PC-3 (cell line): ENCODE data around the gene MBTD1. TPM values are rescaled to one million over a fixed set of nuclear protein-coding genes. Genes with fewer than 3 reads are reported as not detected.

ENCODE experiments used
- ATAC-seq: fragments of 200-7000 bp; cut with Tn5 transposase; 2 replicates; pipeline ENCODE4 v1.9.1; 2020; ENCODE audit warnings: mild to moderate bottlenecking, moderate library complexity
- BruUV-seq: library from RNA; stranded (reverse); fragments of 400-500 nt; replicated peaks from 2 replicates; lab custom pipeline; 2021; lab: Mats Ljungman, UMichigan
- CTCF ChIA-PET: fragments of 300-600 bp; sonication (Branson Sonifier 250); formaldehyde crosslinking; loops from one replicate; lab custom pipeline; 2022; ENCODE audit warnings: antibody characterized with exemption; lab: Charles Lee
- POLR2A ChIA-PET: fragments of 300-600 bp; sonication (Branson Sonifier 250); formaldehyde crosslinking; loops from one replicate; lab custom pipeline; 2022; ENCODE audit warnings: antibody characterized with exemption; ENCODE audit not compliant: unreplicated experiment; lab: Charles Lee
- DNase-seq: peaks from one replicate; pipeline ENCODE4 v3.0.0-alpha.2; 2015
- H2AFZ ChIP-seq: fragments of 300-600 bp; sonication (generic); 2 replicates; pipeline ENCODE4 v1.6.0; 2016; ENCODE audit warnings: antibody characterized with exemption, low read length
- H3F3A ChIP-seq: fragments of 300-600 bp; sonication (generic); one replicate; pipeline ENCODE4 v1.6.0; 2017; ENCODE audit warnings: antibody characterized with exemption, low read length, control low read depth, mild to moderate bottlenecking; ENCODE audit not compliant: unreplicated experiment
- H3K27ac ChIP-seq: fragments of 300-600 bp; sonication (generic); 2 replicates; pipeline ENCODE4 v1.5.1; 2016; ENCODE audit warnings: mild to moderate bottlenecking, low read length
- H3K27me3 ChIP-seq: fragments of 300-600 bp; sonication (generic); 2 replicates; pipeline ENCODE4 v1.6.1; 2016; ENCODE audit warnings: low read length, mixed read lengths
- H3K36me3 ChIP-seq: fragments of 300-600 bp; sonication (generic); 2 replicates; pipeline ENCODE4 v1.6.1; 2016; ENCODE audit warnings: low read depth, mixed run types, low read length, mixed read lengths
- H3K4me1 ChIP-seq: fragments of 300-600 bp; sonication (generic); 2 replicates; pipeline ENCODE4 v1.5.1; 2016; ENCODE audit warnings: low read length; ENCODE audit not compliant: insufficient read depth
- H3K4me2 ChIP-seq: fragments of 300-600 bp; sonication (generic); 2 replicates; pipeline ENCODE4 v1.6.0; 2016; ENCODE audit warnings: low read length
- H3K4me3 ChIP-seq: fragments of 300-600 bp; sonication (generic); 2 replicates; pipeline ENCODE4 v1.5.1; 2016; ENCODE audit warnings: mild to moderate bottlenecking, low read length, mixed read lengths
- H3K79me2 ChIP-seq: fragments of 300-600 bp; sonication (generic); 2 replicates; pipeline ENCODE4 v1.6.1; 2017; ENCODE audit warnings: low read length, mixed read lengths
- H3K9ac ChIP-seq: fragments of 300-600 bp; sonication (generic); 2 replicates; pipeline ENCODE4 v1.6.0; 2016; ENCODE audit warnings: mild to moderate bottlenecking, low read length
- H3K9me2 ChIP-seq: fragments of 300-600 bp; sonication (generic); replicated peaks from 2 replicates; pipeline ENCODE4 v1.6.1; 2016; ENCODE audit warnings: mixed run types, low read length, mixed read lengths
- H3K9me3 ChIP-seq: fragments of 300-600 bp; sonication (generic); 2 replicates; pipeline ENCODE4 v1.6.1; 2016; ENCODE audit warnings: low read length, mixed read lengths
- H4K20me1 ChIP-seq: fragments of 300-600 bp; sonication (generic); 2 replicates; pipeline ENCODE4 v1.6.1; 2016; ENCODE audit warnings: low read length, mixed read lengths
- EZH2 ChIP-seq: fragments of 300-600 bp; sonication (generic); IDR thresholded peaks from one replicate; pipeline ENCODE4 v1.6.1; 2017; ENCODE audit warnings: antibody characterized with exemption, mild to moderate bottlenecking, low read length; ENCODE audit not compliant: unreplicated experiment
- EZH2phosphoT487 ChIP-seq: fragments of 300-600 bp; sonication (generic); IDR thresholded peaks from 2 replicates; pipeline ENCODE4 v1.6.1; 2018; ENCODE audit warnings: mild to moderate bottlenecking, antibody characterized with exemption, low read length, borderline replicate concordance
- intact Hi-C: fragments of 100-400 bp; cut with micrococcal nuclease; formaldehyde crosslinking; loops from 2 replicates; pipeline ENCODE4 v1.9.0; 2023
- total RNA-seq: library from RNA; depleted of rRNA; stranded (reverse); fragments of >200 nt; gene quantifications from 2 replicates; pipeline ENCODE4 v1.2.3, GENCODE V29; 2014
- TF ChIP-seq, protein P1 (sequence below): fragments of 300-600 bp; sonication (generic); conservative IDR thresholded peaks from 2 replicates; pipeline ENCODE4 v1.5.1; 2017; ENCODE audit warnings: antibody characterized with exemption, low read depth, mild to moderate bottlenecking, low read length

Gene MBTD1
- total RNA-seq, 1 experiment from 2014 or later, result 13.8 TPM

DNA sequence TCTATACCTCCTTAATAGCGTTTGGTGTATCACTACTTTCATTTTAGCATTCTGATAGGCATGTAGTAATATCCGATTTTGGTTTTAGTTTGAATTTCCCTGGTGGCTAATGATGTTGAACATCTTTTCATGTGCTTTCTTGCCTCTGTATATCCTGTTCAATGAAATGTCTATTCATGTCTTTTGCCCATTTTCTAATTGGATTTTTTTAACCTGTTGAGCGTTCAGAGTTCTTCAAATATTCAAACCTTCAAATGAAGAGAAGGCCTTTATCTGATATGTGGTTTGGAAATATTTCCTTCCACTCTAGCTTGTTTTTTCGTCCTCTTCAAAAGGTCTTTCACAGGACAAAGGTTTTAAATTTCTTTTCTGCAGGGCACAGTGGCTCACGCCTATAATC, 108.9 kb downstream of the MBTD1 start:
- DNase-seq, result no peak
- TF ChIP-seq EZH2phosphoT487 (no peak), EZH2 (no peak)
- TF ChIP-seq, protein P1, sequence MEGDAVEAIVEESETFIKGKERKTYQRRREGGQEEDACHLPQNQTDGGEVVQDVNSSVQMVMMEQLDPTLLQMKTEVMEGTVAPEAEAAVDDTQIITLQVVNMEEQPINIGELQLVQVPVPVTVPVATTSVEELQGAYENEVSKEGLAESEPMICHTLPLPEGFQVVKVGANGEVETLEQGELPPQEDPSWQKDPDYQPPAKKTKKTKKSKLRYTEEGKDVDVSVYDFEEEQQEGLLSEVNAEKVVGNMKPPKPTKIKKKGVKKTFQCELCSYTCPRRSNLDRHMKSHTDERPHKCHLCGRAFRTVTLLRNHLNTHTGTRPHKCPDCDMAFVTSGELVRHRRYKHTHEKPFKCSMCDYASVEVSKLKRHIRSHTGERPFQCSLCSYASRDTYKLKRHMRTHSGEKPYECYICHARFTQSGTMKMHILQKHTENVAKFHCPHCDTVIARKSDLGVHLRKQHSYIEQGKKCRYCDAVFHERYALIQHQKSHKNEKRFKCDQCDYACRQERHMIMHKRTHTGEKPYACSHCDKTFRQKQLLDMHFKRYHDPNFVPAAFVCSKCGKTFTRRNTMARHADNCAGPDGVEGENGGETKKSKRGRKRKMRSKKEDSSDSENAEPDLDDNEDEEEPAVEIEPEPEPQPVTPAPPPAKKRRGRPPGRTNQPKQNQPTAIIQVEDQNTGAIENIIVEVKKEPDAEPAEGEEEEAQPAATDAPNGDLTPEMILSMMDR, result no peak
- Histone ChIP-seq H2AFZ (no peak overlapping the region), H3K27ac (no peak overlapping the region), H3K9me3 (no peaks in the 10 kb centered on the region), H3K79me2 (peaks cover 26% of the 10 kb centered on the region), H3K4me2 (no peak overlapping the region), H3K4me1 (peaks cover 34% of the 10 kb centered on the region), H3K9me2 (no peaks in the 10 kb centered on the region), H3K4me3 (no peak overlapping the region), H3K27me3 (no peaks in the 10 kb centered on the region), H3K9ac (no peak overlapping the region), H3K36me3 (peaks cover 5% of the 10 kb centered on the region), H3F3A (no peaks in the 10 kb centered on the region), H4K20me1 (no peaks in the 10 kb centered on the region; the same call in 1 of the 2 replicates)
- no peak for ATAC-seq
- BruUV-seq, result no TSS peak
- ChIA-PET CTCF (no interaction called here), POLR2A (interaction anchor here (0.6 kb wide), 1 partner anchor 64 kb away, joined by 5 read pairs; no protein-coding TSS in a partner anchor)
- intact Hi-C loops, result loop anchor here (5.0 kb wide), 1 partner anchor 284 kb away; the partner anchor contains the start of gene TOB1

DNA sequence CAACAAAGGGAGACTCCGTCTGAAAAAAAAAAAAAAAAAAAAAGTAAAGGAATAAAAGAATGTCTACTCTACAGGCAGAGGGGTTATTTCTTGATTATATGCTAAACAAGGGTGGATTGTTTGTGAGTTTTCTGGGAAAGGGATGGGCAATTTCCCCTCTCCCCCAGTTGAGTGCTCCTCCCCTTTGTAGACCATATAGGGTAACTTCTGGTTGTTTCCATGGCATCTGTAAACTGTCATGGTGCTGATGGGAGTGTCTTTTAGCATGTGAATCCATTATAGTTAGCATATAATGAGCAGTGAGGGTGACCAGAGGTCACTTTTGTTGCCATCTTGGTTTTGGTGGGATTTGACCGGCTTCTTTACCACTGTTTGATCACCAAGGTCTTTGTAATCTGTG, 110.7 kb downstream of the MBTD1 start:
- Histone ChIP-seq H3K4me2 (no peak overlapping the region), H3K27me3 (no peaks in the 10 kb centered on the region), H3K9me3 (no peaks in the 10 kb centered on the region), H3F3A (no peaks in the 10 kb centered on the region), H3K9ac (no peak overlapping the region), H3K36me3 (no peaks in the 10 kb centered on the region), H3K27ac (no peak overlapping the region), H3K4me3 (no peak overlapping the region), H4K20me1 (no peaks in the 10 kb centered on the region), H3K4me1 (peaks cover 21% of the 10 kb centered on the region), H2AFZ (no peak overlapping the region), H3K79me2 (peaks cover 8% of the 10 kb centered on the region), H3K9me2 (no peaks in the 10 kb centered on the region)
- ChIA-PET CTCF (no interaction called here), POLR2A (no interaction called here)
- intact Hi-C loops, result no loop called here
- ATAC-seq, result no peak
- no TSS peak for BruUV-seq
- no peak for TF ChIP-seq EZH2phosphoT487
- no peak for TF ChIP-seq EZH2
- TF ChIP-seq, protein P1, result no peak
- DNase-seq, result no peak

DNA sequence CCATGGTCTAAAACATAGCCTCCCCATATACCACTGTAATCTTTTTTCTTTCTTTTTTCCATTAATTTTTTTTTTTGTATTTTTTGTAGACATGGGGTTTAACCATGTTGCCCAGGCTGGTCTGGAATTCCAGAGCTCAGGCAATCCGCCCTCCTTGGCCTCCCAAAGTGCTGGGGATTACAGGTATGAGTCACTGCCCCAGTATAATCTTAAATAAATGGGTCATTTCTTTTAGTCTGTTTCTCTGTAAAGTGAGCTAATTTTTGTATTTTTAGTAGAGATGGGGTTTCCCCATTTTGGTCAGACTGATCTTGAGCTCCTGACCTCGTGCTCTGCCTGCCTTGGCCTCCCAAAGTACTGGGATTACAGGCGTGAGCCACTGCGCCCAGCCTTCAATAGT, 112.2 kb downstream of the MBTD1 start:
- no peak overlapping the region for H3K27ac ChIP-seq
- H3K9me2 ChIP-seq, result no peaks in the 10 kb centered on the region
- intact Hi-C loops, result no loop called here
- no peaks in the 10 kb centered on the region for H3K27me3 ChIP-seq
- ChIA-PET CTCF (interaction anchor here (0.7 to 1.3 kb wide), 2 partner anchors 29 to 91 kb away, joined by 3 read pairs; no protein-coding TSS in a partner anchor), POLR2A (interaction anchor here (1.2 kb wide), 1 partner anchor 26 kb away, joined by 23 read pairs; the partner anchor contains the start of gene SPAG9)
- no peaks in the 10 kb centered on the region for H3K36me3 ChIP-seq
- no peaks in the 10 kb centered on the region for H3K79me2 ChIP-seq
- H3K4me1 ChIP-seq, result peaks cover 17% of the 10 kb centered on the region
- no peak overlapping the region for H3K4me2 ChIP-seq
- TF ChIP-seq EZH2phosphoT487, result no peak
- TF ChIP-seq, protein P1, result no peak
- no peak for TF ChIP-seq EZH2
- no peak overlapping the region for H3K4me3 ChIP-seq
- peak; percentile 57 for ATAC-seq
- BruUV-seq, result no TSS peak
- H4K20me1 ChIP-seq, result no peaks in the 10 kb centered on the region
- no peak overlapping the region for H2AFZ ChIP-seq
- peak; percentile 28 for DNase-seq
- no peaks in the 10 kb centered on the region for H3K9me3 ChIP-seq
- no peaks in the 10 kb centered on the region for H3F3A ChIP-seq
- H3K9ac ChIP-seq, result no peak overlapping the region
